CD8-positive, alpha-beta memory T cell (primary cell): ENCODE measurements around the gene CFAP157. TPM values are rescaled to one million over a fixed set of nuclear protein-coding genes. Genes with fewer than 3 reads are reported as not detected.

Experiments used
- CTCF ChIA-PET: fragments of 350-600 bp; sonication (Branson Sonifier 250); formaldehyde crosslinking; loops from one replicate; lab custom pipeline; 2021; ENCODE audit warnings: antibody characterized with exemption; lab: Charles Lee
- POLR2A ChIA-PET: fragments of 350-600 bp; sonication (Branson Sonifier 250); formaldehyde crosslinking; loops from one replicate; lab custom pipeline; 2021; ENCODE audit warnings: antibody characterized with exemption; lab: Charles Lee
- DNase-seq, 5 donors: peaks; one replicate each; pipeline versions ENCODE4 v3.0.0 to v3.0.0-alpha.2; 2020 to 2022; ENCODE audit warnings: mixed read lengths in 1 of 5
- H3K27ac ChIP-seq: one replicate; pipeline ENCODE4 v1.7.0; 2013; ENCODE audit warnings: low read depth, mild to moderate bottlenecking, low read length, moderate library complexity
- H3K27me3 ChIP-seq: 2 replicates; pipeline ENCODE4 v1.7.0; 2013; ENCODE audit warnings: low read length, mild to moderate bottlenecking; ENCODE audit not compliant: insufficient read depth, poor library complexity, severe bottlenecking
- H3K36me3 ChIP-seq: 2 replicates; pipeline ENCODE4 v1.7.0; 2013; ENCODE audit warnings: mild to moderate bottlenecking, low read length, moderate library complexity; ENCODE audit not compliant: insufficient read depth
- H3K4me1 ChIP-seq: 2 replicates; pipeline ENCODE4 v1.7.0; 2013; ENCODE audit warnings: mild to moderate bottlenecking, low read length, moderate library complexity; ENCODE audit not compliant: insufficient read depth
- H3K4me3 ChIP-seq: 2 replicates; pipeline ENCODE4 v1.7.0; 2013; ENCODE audit warnings: mild to moderate bottlenecking, low read length
- H3K9me3 ChIP-seq: 2 replicates; pipeline ENCODE4 v1.7.0; 2013; ENCODE audit warnings: mild to moderate bottlenecking, low read length
- H3K27ac Mint-ChIP-seq, 8 donors: one replicate each; pipeline ENCODE4 v1.8.0; 2020 to 2021; ENCODE audit warnings: mixed read lengths in 8 of 8, mild to moderate bottlenecking in 6 of 8, inconsistent platforms in 3 of 8, moderate library complexity in 3 of 8
- H3K27me3 Mint-ChIP-seq, 2 donors: one replicate each; pipeline ENCODE4 v1.8.0; 2020 to 2021; ENCODE audit warnings: mixed read lengths in 2 of 2, mild to moderate bottlenecking in 1 of 2, moderate library complexity in 1 of 2
- H3K36me3 Mint-ChIP-seq, 3 donors: one replicate each; pipeline ENCODE4 v1.8.0; 2020 to 2021; ENCODE audit warnings: mixed read lengths in 3 of 3, inconsistent platforms in 1 of 3, mild to moderate bottlenecking in 1 of 3
- H3K4me1 Mint-ChIP-seq, 3 donors: one replicate each; pipeline ENCODE4 v1.8.0; 2020 to 2021; ENCODE audit warnings: mixed read lengths in 3 of 3, inconsistent platforms in 1 of 3, mild to moderate bottlenecking in 1 of 3
- H3K4me3 Mint-ChIP-seq, 7 donors: one replicate each; pipeline ENCODE4 v1.8.0; 2020 to 2021; ENCODE audit warnings: mixed read lengths in 7 of 7, mild to moderate bottlenecking in 6 of 7, moderate library complexity in 4 of 7, inconsistent platforms in 2 of 7
- H3K9me3 Mint-ChIP-seq, 5 donors: one replicate each; pipeline ENCODE4 v1.8.0; 2020 to 2022; ENCODE audit warnings: mixed read lengths in 5 of 5, mild to moderate bottlenecking in 3 of 5, moderate library complexity in 2 of 5, inconsistent platforms in 1 of 5
- polyA plus RNA-seq: library from polyadenylated mRNA; unstranded; fragments of 300-500 nt; fragmentation: Illumina TruSeq; gene quantifications from one replicate; pipeline ENCODE4 v1.2.3, GENCODE V29; 2021
- total RNA-seq, 2 experiments: library from RNA; stranded (reverse); gene quantifications; one replicate each; pipeline ENCODE4 v1.2.3, GENCODE V29; 2021

The CFAP157 gene
- total RNA-seq (not detected), polyA plus RNA-seq (0.33 TPM)

- no peak within 1 kb of the TSS for H3K4me3 ChIP-seq
- no peak within 1 kb of the TSS for H3K27ac ChIP-seq
- Mint-ChIP-seq H3K9me3 (no peaks in the 10 kb centered on the region), H3K27ac (peak within 1 kb of the TSS in 6 of 8 donors; percentile 19 to 62 (median 42)), H3K4me3 (peak within 1 kb of the TSS in 1 of 7 donors; percentile 40), H3K27me3 (peaks cover 0 to 3% of the 10 kb centered on the region in 2 donors), H3K36me3 (no peaks in the 10 kb centered on the region), H3K4me1 (peaks cover 23 to 29% (median 25%) of the 10 kb centered on the region in 3 donors)
- no peaks in the 10 kb centered on the region for H3K27me3 ChIP-seq
- no peak for DNase-seq
- H3K9me3 ChIP-seq = no peaks in the 10 kb centered on the region
- ChIA-PET POLR2A (interaction anchor here (1.1 kb wide), 1 partner anchor 28 kb away, joined by 4 read pairs; the partner anchor contains the start of gene TOR2A), CTCF (interaction anchor here (3.8 kb wide), 1 partner anchor 28 kb away, joined by 28 read pairs; the partner anchor contains the start of gene TOR2A)
- H3K36me3 ChIP-seq = no peaks in the 10 kb centered on the region
- peaks cover 13% of the 10 kb centered on the region for H3K4me1 ChIP-seq
These were observed at the start of gene CFAP157 for GRCh38 chr9:127706836-127707241. CFAP157 (plus strand) TSS chr9:127706988; CDS start chr9:127707032, 44 bp downstream.

GRCh38 chr9:127658428-127658827 is 48.4 kb upstream of the CFAP157 start:
- POLR2A ChIA-PET = no interaction called here
- Mint-ChIP-seq H3K9me3 (no peaks in the 10 kb centered on the region), H3K27ac (peak overlapping the region in 1 of 8 donors; percentile 29), H3K36me3 (peaks cover 3 to 23% (median 4%) of the 10 kb centered on the region in 3 donors), H3K27me3 (peaks cover 0 to 6% of the 10 kb centered on the region in 2 donors), H3K4me3 (no peak overlapping the region), H3K4me1 (no peaks in the 10 kb centered on the region)
- no peaks in the 10 kb centered on the region for H3K36me3 ChIP-seq
- H3K27ac ChIP-seq = no peak overlapping the region
- DNase-seq = no peak
- H3K9me3 ChIP-seq = no peaks in the 10 kb centered on the region
- H3K27me3 ChIP-seq = no peaks in the 10 kb centered on the region
- H3K4me1 ChIP-seq = no peaks in the 10 kb centered on the region
- H3K4me3 ChIP-seq = no peak overlapping the region
- CTCF ChIA-PET = no interaction called here

- no peak for DNase-seq
- H3K9me3 ChIP-seq = no peaks in the 10 kb centered on the region
- no peaks in the 10 kb centered on the region for H3K4me1 ChIP-seq
- H3K27ac Mint-ChIP-seq = no peak overlapping the region
- H3K27me3 Mint-ChIP-seq = peaks cover 1 to 6% of the 10 kb centered on the region in 2 donors
- no peak overlapping the region for H3K27ac ChIP-seq
- peaks cover 4 to 24% (median 4%) of the 10 kb centered on the region in 3 donors for H3K36me3 Mint-ChIP-seq
- no peaks in the 10 kb centered on the region for H3K4me1 Mint-ChIP-seq
- H3K4me3 ChIP-seq = no peak overlapping the region
- CTCF ChIA-PET = interaction anchor here (1.5 kb wide), 1 partner anchor 22 kb away, joined by 3 read pairs; no protein-coding TSS in a partner anchor
- H3K4me3 Mint-ChIP-seq = no peak overlapping the region
- POLR2A ChIA-PET = no interaction called here
- no peaks in the 10 kb centered on the region for H3K36me3 ChIP-seq
- no peaks in the 10 kb centered on the region for H3K27me3 ChIP-seq
- H3K9me3 Mint-ChIP-seq = no peaks in the 10 kb centered on the region
These were observed 45.7 kb upstream of the CFAP157 start for GRCh38 chr9:127660886-127661741.

- H3K36me3 Mint-ChIP-seq = peaks cover 0 to 24% (median 4%) of the 10 kb centered on the region in 3 donors
- no peaks in the 10 kb centered on the region for H3K9me3 Mint-ChIP-seq
- H3K27ac Mint-ChIP-seq = peak overlapping the region in 1 of 8 donors; percentile 22
- no peak for DNase-seq
- H3K9me3 ChIP-seq = no peaks in the 10 kb centered on the region
- H3K4me3 Mint-ChIP-seq = no peak overlapping the region
- no peak overlapping the region for H3K27ac ChIP-seq
- H3K27me3 Mint-ChIP-seq = peaks cover 1 to 6% of the 10 kb centered on the region in 2 donors
- no peaks in the 10 kb centered on the region for H3K4me1 ChIP-seq
- POLR2A ChIA-PET = no interaction called here
- no peaks in the 10 kb centered on the region for H3K4me1 Mint-ChIP-seq
- no peaks in the 10 kb centered on the region for H3K36me3 ChIP-seq
- no peaks in the 10 kb centered on the region for H3K27me3 ChIP-seq
- CTCF ChIA-PET = interaction anchor here (0.7 kb wide), 1 partner anchor 694 kb away, joined by 3 read pairs; no protein-coding TSS in a partner anchor
- H3K4me3 ChIP-seq = no peak overlapping the region
These were observed 44.2 kb upstream of the CFAP157 start for GRCh38 chr9:127662617-127663016.

- Mint-ChIP-seq H3K27ac (no peak overlapping the region), H3K4me1 (no peaks in the 10 kb centered on the region), H3K36me3 (peaks cover 0 to 26% (median 4%) of the 10 kb centered on the region in 3 donors), H3K4me3 (no peak overlapping the region), H3K27me3 (peaks cover 0 to 1% of the 10 kb centered on the region in 2 donors), H3K9me3 (no peaks in the 10 kb centered on the region)
- DNase-seq = no peak
- Histone ChIP-seq H3K4me3 (no peak overlapping the region), H3K27me3 (no peaks in the 10 kb centered on the region), H3K9me3 (no peaks in the 10 kb centered on the region), H3K36me3 (no peaks in the 10 kb centered on the region), H3K4me1 (no peaks in the 10 kb centered on the region), H3K27ac (no peak overlapping the region)
- POLR2A ChIA-PET = no interaction called here
- CTCF ChIA-PET = no interaction called here
These were observed 42.5 kb upstream of the CFAP157 start for GRCh38 chr9:127664324-127664677.

- Mint-ChIP-seq H3K27ac (no peak overlapping the region), H3K4me3 (no peak overlapping the region), H3K36me3 (peaks cover 0 to 25% (median 2%) of the 10 kb centered on the region in 3 donors), H3K4me1 (no peaks in the 10 kb centered on the region), H3K9me3 (no peaks in the 10 kb centered on the region), H3K27me3 (peaks cover 0 to 1% of the 10 kb centered on the region in 2 donors)
- no peaks in the 10 kb centered on the region for H3K27me3 ChIP-seq
- POLR2A ChIA-PET = no interaction called here
- CTCF ChIA-PET = no interaction called here
- no peak overlapping the region for H3K27ac ChIP-seq
- DNase-seq = no peak
- no peaks in the 10 kb centered on the region for H3K36me3 ChIP-seq
- H3K4me3 ChIP-seq = no peak overlapping the region
- no peaks in the 10 kb centered on the region for H3K4me1 ChIP-seq
- H3K9me3 ChIP-seq = no peaks in the 10 kb centered on the region
These were observed 41.9 kb upstream of the CFAP157 start for GRCh38 chr9:127664678-127665507.

- H3K9me3 Mint-ChIP-seq = no peaks in the 10 kb centered on the region
- CTCF ChIA-PET = interaction anchor here (0.9 kb wide), 1 partner anchor 12 kb away, joined by 3 read pairs; no protein-coding TSS in a partner anchor
- no peaks in the 10 kb centered on the region for H3K4me1 Mint-ChIP-seq
- no peak overlapping the region for H3K4me3 ChIP-seq
- peaks cover 0 to 1% of the 10 kb centered on the region in 2 donors for H3K27me3 Mint-ChIP-seq
- no peaks in the 10 kb centered on the region for H3K9me3 ChIP-seq
- H3K36me3 ChIP-seq = no peaks in the 10 kb centered on the region
- no peaks in the 10 kb centered on the region for H3K27me3 ChIP-seq
- POLR2A ChIA-PET = interaction anchor here (0.8 kb wide), 1 partner anchor 219 kb away, joined by 3 read pairs; no protein-coding TSS in a partner anchor
- DNase-seq = no peak
- no peaks in the 10 kb centered on the region for H3K4me1 ChIP-seq
- H3K27ac Mint-ChIP-seq = no peak overlapping the region
- H3K27ac ChIP-seq = no peak overlapping the region
- H3K36me3 Mint-ChIP-seq = peaks cover 0 to 23% (median 7%) of the 10 kb centered on the region in 3 donors
- no peak overlapping the region for H3K4me3 Mint-ChIP-seq
These were observed 39.5 kb upstream of the CFAP157 start for GRCh38 chr9:127667127-127667844.
